H54 (cell line): ENCODE results near the gene WASHC3.
"Not testable (repeated sequence)": the region's sequence is repeated elsewhere in the genome, so short reads cannot be mapped to it uniquely, and the experiment has no call there.

Experiments
- DNase-seq: peaks from one replicate; pipeline ENCODE4 v3.0.0; 2011; ENCODE audit warnings: low spot score, mixed read lengths; ENCODE audit not compliant: insufficient read length
- FAIRE-seq: peaks from 3 replicates; lab custom pipeline; 2011; peaks lifted over from hg19 to GRCh38; lab: Jason Lieb, UNC
- POLR2A ChIP-seq: IDR thresholded peaks from 2 replicates; pipeline ENCODE4 v1.6.1; 2011; ENCODE audit warnings: low read depth, mild to moderate bottlenecking, low read length

WASHC3 gene

DNA sequence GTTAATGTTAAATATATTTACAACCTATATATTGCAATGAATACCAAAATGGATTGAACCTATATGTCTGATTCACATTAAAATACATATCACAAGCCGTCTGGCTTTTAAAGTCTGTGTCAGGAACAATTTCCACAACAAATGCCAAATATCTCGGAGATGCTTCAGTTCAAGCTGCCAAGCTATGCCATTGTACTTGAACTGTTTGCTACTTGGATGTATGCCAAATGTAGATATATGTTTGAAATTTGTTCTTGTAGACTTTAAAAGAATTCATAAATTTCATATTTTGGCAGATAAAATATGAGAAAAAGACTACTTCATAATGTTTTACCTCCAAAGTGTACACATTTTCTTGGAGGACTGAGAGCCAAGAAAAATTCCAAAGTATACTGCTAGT is 37.0 kb downstream of the WASHC3 start:
- no peak for DNase-seq
- TF ChIP-seq POLR2A = no peak
- FAIRE-seq = no peak

GRCh38 chr12:102023343-102023930 is 38.4 kb downstream of the WASHC3 start:
- FAIRE-seq (no peak), DNase-seq (no peak)

GRCh38 chr12:102022286-102022685 is 39.5 kb downstream of the WASHC3 start:
- no peak for DNase-seq
- no peak for TF ChIP-seq POLR2A
- no peak for FAIRE-seq

More at GRCh38 chr12:102023343-102023930, 38.4 kb downstream of the WASHC3 start:
- no peak for TF ChIP-seq POLR2A

DNA sequence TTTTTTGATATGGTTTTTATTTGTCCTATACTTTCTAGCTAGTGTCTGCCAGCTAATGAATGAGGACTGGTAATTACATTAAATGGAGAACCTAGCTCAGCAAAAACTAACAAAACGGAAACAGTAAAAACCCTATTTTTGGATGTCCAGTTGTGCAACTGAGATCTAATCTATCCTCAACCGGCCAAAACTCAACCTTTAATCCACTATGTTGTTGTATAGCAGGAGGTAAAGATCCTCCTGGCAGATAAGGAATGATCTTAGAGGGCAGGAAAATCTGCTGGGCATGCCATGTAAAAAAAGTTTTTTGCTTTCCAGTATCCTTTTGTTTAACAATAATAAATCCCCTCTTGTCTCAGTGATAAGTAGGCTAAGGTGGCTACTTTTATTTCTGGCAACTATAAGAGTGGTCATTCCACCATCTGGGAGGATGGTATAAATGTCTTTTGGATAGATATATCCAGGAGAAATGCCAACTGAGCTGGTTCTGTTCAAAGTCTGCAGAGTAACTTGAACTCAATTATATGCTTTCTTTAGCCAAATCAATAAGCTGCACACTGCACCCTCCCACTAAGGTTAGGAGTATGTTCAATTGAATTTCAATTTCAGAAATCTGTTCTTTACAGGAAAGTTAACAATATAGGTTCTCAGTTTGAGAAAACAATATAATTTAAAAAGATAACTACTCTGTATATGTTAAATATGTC is 40.1 kb downstream of the WASHC3 start:
- DNase-seq (no peak), FAIRE-seq (no peak)
- TF ChIP-seq POLR2A = no peak

DNA sequence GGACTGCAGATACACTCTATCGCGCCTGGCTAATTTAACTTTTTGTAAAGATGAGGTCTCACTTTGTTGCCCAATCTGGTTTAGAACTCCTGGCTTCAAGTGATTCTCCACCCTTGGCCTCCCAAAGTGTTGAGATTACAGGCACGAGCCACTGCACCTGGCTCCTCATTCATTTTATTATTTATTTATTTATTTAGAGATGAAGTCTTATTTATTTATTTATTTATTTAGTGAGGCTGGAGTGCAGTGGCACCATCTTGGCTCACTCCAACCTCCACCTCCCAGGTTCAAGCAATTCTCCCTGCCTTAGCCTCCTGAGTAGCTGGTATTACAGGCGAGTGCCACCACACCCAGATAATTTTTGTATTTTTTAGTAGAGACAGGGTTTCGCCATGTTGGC is 43.2 kb downstream of the WASHC3 start:
- not testable (repeated sequence) for DNase-seq, FAIRE-seq

DNA sequence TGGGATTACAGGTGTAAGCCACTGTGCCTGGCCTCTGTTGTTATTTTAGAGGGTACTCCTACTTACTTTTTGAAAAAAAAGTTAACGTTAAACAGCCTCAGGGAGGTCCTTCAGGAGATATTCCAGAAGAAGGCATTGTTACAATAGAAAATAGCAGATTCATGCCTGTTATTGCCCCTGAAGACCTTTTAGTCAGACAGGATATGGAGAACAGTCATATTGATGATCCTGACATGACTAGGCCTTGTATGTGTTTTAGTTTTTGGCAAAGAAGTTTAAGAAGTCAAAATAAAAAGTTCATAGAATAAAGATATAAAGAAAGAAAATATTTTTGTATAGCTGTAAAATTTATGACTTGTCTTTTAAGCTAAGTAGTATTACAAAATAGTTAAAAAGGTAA is 45.3 kb downstream of the WASHC3 start:
- DNase-seq (no peak), FAIRE-seq (no peak)
- no peak for TF ChIP-seq POLR2A

DNA sequence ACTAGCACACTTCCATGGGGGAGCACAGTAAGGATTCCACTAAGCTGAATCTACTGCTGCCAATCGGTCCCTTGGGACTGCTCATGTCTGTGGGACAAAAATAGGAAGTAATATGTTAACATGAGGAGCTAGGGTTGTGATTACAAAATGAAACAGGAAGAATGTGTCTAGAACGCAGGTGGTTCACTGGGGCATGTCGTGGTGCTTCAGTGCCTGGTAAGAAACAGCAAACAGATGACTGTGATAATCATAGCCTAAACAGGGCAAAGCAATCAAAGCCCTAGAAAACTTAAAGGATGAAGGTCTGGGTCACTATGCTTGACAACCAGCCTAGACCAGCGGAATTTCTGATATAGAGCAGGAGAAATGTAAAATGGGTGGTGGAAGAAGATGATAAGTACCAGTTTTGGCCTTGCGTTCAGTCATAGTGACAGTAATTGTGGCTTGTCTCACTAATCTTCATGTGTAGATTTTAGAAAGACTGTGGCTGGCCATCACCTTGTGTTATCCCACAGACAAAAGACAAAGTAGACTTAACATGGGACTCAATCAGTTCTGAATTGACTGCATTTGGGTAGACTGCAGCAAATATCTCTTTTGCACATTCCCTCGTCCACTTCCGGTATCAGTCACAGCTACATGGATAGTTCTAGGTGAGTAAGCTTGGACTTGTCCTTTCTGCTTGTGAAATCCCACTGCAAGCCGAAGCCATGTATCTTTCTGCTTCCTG is 51.4 kb downstream of the WASHC3 start:
- TF ChIP-seq POLR2A = no peak
- DNase-seq (no peak), FAIRE-seq (no peak)

DNA sequence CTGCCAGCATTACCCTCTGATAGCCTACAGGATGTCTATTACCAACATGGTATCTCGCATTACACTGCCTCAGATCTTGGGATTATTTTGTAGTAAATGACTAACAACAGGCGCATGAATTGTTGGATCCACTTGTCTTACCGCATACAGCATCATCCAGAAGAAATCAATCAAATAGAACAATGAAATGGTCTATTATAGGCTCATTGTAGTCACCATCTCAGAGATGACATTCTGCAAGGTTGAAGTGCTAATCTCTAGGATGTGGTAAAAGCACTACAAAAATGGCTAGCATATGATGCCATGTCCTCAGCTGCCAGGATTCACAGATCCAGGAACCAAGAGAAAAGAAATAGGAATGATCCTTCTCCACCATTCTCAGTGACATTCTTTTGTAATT is 52.0 kb downstream of the WASHC3 start:
- no peak for FAIRE-seq
- DNase-seq = no peak
- no peak for TF ChIP-seq POLR2A

DNA sequence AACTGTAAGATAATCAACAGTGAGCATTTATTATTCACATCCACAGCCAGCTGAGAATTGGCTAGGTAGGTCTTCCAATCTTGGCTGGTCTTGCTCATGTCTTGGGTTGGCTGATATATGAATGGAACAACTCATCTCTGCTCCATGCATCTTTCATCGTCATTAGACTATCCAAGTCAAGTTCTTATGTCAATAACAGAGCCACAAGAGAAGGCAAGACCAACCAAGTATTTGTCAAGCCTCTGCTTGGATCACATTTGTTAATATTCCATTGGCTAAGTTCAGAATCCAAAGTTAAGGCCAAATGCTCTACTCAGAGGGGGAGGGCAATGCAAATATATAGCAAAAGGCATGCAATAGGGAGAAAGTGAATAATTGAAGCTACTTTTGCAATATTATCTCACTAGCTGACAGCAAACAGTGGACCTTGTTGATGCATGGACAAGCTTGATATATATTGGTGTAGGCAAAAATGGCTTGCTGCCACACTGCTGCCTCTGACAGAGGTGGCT is 53.1 kb downstream of the WASHC3 start:
- DNase-seq = no peak
- no peak for FAIRE-seq
- TF ChIP-seq POLR2A = no peak

GRCh38 chr12:102005256-102005655 is 56.5 kb downstream of the WASHC3 start:
- DNase-seq (no peak), FAIRE-seq (no peak)
- no peak for TF ChIP-seq POLR2A

- FAIRE-seq (no peak), DNase-seq (no peak)
- no peak for TF ChIP-seq POLR2A
These were observed 64.7 kb downstream of the WASHC3 start for GRCh38 chr12:101997102-101997501.

GRCh38 chr12:101995684-101996083 is 66.1 kb downstream of the WASHC3 start:
- DNase-seq (no peak), FAIRE-seq (no peak)
- no peak for TF ChIP-seq POLR2A

DNA sequence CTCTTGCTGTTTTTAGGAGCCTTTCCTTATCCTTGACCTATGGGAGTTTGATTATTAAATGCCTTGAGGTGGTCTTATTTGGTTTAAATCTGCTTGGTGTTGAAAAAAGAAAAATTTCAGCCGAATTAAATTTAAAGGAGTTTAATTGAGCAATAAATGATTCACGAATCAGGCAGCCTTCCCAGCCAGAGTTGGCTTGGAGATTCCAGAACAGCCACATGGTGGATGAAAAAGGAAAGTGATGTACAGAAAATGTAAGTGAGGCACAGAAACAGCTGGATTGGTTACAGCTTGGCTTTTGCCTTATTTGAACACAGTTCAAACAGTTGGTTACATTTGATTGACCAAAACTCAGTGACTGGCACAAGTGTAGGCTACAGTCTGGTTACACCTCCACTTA is 69.7 kb downstream of the WASHC3 start:
- no peak for TF ChIP-seq POLR2A
- FAIRE-seq (no peak), DNase-seq (no peak)

DNA sequence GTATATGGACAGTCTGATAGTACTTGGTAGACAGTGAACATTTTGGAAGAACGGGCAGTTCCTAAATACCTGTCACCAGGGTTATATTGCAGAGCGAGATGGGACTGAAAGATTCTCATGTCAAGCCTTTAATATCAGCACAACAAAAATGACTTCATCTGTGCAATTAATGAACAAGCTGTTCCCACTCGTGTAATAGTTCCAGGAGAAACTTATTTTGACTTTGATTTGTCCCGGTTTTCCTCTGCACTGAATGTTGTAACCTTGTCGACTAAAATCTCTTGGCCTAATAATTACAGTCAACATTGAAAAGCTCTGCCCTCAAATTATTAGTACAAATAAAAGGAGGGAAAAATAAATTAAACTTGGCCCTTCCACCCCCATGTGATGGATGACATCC is 79.5 kb downstream of the WASHC3 start:
- FAIRE-seq (no peak), DNase-seq (no peak)
- no peak for TF ChIP-seq POLR2A
